8988T (cell line): ENCODE measurements around the gene PNCK.
"Not testable (repeated sequence)": the region's sequence is repeated elsewhere in the genome, so short reads cannot be mapped to it uniquely, and the experiment has no call there.

Experiments used
- DNase-seq: peaks from one replicate; pipeline ENCODE4 v3.0.0; 2011

PNCK gene

DNA sequence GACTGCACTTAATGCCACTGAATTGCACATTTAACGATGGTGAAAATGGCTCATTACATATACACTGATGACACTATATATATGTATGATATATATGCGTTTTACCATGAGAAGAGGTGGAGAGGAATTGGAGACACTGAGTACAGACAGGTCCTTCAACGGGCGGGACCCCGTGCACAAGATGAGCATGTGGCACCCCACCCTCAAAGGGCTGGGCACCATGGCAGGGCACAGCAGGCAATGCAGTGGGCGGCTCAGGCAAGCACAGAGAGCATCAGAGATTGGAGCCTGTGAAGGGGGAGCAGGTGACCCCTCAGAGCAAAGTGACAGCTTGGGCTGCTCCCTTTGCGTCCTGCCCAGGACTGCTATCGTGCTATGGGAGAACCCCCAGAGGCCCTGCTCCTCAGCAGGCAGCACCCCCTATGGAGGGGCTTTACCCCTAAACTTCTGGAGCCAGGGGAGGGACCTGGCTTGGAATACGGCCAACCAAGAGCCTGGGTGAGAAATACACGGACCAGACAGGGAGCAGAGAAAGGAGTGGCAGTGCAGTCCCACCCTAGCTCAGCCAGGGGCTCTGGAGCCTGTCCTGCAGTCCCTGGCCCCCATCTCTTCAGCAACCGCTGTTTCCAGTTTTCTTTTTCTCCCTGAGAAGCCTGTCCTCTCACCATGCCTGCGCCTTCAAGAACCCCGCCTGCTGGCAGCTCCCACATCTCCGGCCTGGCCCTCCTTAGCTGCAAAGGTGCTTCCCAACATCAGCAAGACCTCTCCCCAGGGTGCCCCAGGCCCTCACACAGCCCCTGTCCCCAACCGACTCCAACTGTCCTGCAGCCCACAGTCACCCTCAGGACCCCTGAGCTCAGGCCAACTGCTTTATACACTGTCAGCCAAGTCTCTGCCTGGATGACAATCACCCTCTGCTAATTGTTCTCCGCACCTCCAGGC, 24.6 kb upstream of the PNCK start:
- DNase-seq = no peak

DNA sequence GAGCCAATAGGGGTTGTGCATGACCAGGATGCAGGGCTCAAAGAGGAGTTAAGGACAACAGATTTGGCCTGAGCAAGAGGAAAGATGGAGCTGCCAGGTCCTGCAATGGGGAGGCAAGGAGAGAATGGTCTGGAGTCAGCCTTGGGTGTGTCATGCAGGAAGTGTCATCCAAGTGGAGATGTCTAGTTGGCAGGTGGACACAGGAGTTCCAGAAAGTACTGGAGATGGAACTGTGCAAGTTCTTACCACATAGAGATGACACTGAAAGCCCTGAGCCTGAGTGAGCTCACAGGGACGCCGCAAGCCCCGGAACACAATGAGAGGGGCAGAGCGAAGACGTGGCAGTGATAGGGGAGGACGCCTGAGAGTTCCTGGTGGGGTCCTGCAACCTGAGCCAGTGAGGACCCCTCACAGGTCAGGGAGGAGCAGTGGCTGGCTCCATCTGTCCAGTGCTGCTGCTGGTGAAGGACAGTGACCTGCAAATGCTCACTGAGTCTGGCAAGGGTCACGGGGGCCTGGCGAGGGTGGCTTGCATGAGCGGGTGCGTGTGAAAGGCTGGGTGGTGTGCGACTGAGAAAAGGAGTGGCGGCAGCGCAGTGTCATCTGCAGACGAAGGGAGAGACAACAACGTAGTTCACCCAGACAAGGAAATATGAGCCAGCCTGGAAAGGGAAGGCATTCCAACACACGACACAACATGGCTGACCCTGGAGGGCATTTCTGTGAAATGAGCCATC, 23.5 kb upstream of the PNCK start:
- DNase-seq = not testable (repeated sequence)

DNA sequence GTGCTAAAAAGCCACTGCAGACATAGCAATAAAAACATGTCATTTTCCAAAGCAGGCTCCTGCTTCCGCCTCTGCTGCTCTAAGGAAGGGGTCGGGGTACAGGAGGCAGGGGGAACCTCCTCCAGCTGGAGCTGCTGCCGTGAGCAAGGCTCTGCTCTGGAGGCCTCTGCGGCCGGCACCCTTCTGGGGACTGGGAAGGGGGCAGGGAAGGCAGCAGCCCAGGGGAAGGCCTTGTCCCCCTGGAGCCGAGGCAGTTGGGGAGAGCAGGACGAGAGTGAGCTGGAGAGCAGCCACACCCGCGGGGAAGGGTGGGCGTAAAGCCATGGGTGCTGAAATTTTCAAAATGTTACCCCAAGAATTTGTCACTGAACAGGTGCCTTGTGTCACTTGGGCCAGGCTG, 22.9 kb upstream of the PNCK start:
- DNase-seq = not testable (repeated sequence)

DNA sequence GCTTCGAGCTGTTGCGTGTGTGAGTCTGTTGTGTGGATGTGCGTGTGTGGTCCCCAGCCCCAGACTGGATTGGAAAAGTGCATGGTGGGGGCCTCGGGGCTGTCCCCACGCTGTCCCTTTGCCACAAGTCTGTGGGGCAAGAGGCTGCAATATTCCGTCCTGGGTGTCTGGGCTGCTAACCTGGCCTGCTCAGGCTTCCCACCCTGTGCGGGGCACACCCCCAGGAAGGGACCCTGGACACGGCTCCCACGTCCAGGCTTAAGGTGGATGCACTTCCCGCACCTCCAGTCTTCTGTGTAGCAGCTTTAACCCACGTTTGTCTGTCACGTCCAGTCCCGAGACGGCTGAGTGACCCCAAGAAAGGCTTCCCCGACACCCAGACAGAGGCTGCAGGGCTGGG, 22.5 kb upstream of the PNCK start:
- DNase-seq = no peak

DNA sequence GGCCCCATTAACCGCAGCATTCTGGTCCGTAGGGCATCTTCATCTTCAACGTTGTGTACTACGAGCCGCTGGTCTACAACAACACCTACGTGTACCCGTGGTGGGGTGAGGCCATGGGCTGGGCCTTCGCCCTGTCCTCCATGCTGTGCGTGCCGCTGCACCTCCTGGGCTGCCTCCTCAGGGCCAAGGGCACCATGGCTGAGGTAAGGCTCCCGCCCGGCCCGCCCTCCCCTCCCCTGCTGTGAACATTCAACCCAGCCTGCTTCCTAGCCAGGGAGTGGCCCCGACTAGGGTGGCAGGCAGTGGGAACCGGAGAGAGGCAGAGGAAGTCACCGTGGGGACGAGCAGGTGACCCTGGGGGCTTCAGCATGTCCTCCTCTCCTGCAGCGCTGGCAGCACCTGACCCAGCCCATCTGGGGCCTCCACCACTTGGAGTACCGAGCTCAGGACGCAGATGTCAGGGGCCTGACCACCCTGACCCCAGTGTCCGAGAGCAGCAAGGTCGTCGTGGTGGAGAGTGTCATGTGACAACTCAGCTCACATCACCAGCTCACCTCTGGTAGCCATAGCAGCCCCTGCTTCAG, 21.2 kb upstream of the PNCK start:
- DNase-seq = no peak

DNA sequence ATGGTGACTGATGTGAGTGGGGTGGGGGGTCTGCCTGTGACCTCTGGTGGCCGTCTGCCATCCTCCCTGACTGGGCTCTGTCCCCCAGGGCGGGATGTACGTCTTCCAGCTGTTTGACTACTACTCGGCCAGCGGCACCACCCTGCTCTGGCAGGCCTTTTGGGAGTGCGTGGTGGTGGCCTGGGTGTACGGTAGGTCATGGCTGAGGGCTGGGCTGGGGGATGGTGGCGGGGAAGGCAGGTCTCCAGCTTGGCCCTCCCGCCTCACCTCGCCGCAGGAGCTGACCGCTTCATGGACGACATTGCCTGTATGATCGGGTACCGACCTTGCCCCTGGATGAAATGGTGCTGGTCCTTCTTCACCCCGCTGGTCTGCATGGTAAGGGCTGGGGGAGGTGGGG, 20.6 kb upstream of the PNCK start:
- DNase-seq = not testable (repeated sequence)

DNA sequence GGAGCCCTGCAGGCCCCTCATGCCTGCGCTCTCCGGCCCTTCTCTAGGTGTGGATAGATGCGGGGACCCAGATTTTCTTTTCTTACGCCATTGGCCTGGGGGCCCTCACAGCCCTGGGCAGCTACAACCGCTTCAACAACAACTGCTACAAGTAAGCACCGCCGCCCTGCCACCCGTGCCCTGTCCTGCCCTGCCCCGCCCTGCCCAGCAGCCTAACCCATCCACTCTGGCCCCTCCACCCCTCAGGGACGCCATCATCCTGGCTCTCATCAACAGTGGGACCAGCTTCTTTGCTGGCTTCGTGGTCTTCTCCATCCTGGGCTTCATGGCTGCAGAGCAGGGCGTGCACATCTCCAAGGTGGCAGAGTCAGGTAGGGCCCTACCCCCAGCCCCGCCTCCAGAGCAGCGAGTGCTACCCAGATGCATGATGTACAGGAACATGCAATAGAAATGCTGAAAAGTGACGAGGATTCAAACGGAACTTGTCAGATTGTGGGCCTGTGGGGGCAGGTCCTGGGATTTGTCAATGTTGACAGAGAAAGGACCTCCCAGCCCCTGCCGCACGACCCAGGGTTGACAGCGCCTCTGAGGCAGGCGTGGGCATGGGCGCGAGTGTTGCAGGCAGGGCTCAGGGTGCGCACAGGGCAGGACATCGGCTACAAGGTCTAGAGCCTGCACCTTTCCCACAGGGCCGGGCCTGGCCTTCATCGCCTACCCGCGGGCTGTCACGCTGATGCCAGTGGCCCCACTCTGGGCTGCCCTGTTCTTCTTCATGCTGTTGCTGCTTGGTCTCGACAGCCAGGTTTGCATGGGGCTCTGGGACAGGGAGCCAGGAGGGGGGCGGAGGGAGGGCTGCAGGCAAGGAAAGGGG, 19.8 kb upstream of the PNCK start:
- DNase-seq = no peak

DNA sequence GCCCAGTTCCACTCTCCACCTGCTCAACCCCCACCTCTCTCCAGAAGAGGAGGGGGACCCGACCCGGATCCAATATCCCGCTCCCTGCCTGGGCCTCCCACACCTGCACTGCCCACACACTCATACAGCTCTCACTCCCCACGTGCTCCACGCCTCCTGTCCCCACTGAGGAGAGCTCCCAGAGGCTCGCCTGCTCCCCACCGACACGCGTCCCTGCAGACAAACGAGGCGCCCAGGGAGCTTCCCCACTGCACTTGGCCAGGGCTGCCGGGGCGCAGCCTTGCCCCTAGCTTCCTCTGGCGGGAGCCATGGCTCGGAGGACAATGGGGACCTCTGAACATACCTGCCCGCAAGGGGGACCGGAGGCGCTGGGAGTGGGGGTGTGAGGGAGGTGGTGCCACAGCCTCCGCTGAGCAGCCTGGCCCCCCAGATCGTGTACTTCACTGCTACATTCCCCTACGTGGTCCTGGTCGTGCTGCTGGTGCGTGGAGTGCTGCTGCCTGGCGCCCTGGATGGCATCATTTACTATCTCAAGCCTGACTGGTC, 19.1 kb upstream of the PNCK start:
- DNase-seq = no peak

DNA sequence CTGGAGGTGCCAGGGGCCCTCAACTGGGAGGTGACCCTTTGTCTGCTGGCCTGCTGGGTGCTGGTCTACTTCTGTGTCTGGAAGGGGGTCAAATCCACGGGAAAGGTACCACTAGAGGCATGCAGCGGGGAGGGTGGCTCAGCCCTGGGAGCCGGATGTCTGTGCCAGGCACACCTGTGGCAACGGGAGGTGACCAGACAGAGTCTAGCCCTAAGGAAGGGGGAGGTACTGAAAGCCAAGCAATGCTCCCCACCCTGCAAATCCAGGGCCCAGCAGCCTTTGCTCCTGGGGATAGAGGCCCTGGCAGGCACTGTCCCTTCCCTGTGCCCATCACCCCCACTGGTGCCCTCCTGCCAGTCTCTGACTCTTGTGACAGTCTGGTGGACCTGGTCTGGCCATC, 18.4 kb upstream of the PNCK start:
- DNase-seq = no peak

DNA sequence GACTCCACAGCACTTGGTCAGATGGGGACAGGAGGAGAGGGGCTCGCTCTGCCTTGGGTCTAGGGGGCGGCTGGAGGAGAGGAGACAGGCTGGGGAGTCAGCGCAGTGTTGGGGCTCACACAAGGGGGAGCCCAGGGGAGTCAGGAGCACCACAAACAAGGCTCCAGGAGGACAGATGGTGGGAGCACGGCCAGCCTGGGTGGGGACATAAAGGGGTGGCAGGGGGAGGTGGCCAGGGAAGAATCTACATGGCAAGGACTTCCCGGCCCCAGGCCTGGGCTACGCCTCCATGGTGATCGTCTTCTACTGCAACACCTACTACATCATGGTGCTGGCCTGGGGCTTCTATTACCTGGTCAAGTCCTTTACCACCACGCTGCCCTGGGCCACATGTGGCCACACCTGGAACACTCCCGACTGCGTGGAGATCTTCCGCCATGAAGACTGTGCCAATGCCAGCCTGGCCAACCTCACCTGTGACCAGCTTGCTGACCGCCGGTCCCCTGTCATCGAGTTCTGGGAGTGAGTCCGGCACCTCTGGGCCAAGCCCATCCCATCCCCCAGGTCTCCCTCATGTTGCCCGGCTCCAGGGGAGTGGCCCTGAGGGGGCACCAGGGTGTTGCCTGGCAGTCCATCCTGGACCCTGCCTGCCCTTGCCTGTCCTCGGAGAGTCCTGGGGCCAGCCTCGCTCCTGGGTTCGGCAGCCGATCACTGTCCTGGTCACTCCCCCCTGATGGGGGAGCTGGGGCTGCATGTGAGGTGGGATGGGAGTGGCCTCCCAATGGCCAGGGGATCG, 17.6 kb upstream of the PNCK start:
- DNase-seq = not testable (repeated sequence)

DNA sequence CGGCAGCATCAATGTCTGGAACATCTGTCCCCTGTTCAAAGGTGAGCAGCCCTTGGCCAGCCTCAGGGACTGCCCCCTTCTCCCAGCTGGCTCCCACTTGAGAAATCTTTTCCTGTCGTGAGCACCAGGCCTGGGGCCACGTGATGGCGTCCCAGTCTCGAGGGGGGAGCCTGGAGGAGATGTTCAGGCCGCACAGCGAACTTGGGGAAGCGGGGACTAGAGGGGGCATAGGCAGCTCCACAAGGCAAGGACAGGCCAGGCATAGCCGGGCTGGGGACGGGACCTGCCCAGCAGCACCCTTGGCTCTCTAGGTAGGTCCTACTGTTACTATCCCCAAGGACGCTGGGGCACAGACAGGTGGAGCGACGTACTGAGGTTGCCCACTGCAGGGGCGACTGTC, 16.9 kb upstream of the PNCK start:
- DNase-seq = no peak

DNA sequence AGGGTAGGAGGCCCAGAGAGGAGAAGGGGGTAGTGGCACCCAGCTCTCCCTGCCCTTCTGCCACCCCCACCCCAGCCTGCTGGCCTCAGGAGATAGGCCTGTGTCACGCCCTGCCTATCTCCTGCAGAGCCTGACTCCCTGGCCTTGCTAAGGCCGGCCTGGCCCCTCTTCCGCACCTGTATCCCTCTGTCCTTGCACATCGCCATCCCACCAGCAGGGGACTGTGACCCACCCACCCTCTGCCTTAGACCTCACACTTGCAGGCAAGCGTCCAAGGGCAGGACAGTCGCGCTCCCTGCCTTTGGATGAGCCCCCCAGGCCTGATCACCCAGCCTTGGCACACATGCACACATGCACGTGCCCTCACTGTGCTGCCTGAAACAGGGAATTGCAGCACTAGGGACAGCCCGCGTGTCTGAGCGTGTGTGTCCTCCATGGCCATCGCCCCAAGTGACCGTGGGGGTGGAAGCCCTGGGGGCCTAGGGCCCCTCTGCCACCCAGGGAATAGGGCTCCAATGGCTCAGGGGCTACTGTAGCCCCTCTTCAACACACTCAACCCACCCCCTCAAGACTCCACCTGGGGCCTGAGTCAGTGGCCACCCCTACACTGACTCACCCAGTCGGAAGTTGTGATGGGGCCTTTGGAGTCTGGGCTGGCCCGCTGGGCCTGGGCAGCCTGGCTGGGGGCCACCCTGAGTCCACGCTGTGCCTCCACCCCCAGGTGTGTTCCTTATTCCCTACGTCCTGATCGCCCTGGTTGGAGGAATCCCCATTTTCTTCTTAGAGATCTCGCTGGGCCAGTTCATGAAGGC, 16.2 kb upstream of the PNCK start:
- DNase-seq = no peak

DNA sequence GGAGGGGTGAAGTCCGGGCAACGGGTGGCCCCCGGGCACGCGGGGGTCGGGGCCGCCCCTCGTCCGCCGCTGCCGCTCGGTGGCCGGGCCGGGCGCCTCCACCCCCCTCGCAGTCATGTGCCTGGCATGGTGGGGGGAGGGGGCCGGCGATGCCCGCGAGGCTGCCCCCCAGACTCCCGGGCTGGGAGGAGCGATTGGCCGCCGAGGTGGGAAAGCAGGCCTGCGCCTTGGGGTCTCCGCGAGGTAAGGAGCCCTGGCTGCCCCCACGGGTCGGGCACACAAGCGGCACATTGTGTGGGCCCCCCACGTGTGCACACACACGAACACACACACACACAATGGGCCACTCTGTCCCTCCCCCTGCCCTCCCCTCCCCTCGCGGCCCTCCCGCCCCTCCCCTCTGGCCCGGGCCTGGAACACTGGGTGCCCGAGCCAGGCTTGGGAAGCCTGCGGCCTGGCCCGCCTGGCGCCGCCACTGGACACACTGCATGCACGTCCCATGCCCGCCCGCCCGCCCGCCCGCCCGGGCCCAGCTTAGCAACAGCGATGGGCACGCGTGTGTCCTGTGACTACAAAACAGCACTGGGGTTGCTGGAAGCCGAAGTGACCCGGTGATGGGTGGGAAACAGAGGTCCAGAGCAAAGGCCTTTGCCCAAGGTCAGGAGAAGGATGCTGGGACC, 15.4 kb upstream of the PNCK start:
- no peak for DNase-seq

DNA sequence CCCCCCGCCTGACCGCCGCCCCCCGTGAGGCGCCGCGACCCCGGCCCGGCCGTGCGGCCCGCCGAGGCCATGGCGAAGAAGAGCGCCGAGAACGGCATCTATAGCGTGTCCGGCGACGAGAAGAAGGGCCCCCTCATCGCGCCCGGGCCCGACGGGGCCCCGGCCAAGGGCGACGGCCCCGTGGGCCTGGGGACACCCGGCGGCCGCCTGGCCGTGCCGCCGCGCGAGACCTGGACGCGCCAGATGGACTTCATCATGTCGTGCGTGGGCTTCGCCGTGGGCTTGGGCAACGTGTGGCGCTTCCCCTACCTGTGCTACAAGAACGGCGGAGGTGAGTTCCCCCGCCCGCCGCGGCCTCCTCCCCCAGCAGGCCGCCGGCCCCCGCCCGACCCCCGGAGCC, 14.9 kb upstream of the PNCK start:
- DNase-seq = no peak

DNA sequence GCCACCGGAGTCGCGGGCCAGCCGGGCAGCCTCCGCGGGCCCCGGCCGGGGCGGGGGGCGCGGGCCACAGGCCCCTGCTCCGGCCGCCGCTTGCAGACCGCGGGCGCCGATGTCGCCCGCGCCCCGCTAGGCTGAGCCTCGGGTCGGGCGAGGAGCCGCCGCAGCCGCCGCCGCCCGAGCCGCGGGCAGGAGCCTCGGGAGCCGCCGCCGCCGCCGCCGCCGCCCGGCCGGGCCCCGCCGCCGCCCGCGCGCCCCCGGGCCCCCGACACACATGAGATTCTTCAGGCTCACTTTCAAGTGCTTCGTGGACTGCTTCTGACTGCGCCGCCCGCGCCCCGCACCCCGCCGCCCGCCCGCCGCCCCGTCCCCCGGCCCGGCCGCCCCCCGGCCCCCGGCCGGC, 14.5 kb upstream of the PNCK start:
- DNase-seq = no peak

DNA sequence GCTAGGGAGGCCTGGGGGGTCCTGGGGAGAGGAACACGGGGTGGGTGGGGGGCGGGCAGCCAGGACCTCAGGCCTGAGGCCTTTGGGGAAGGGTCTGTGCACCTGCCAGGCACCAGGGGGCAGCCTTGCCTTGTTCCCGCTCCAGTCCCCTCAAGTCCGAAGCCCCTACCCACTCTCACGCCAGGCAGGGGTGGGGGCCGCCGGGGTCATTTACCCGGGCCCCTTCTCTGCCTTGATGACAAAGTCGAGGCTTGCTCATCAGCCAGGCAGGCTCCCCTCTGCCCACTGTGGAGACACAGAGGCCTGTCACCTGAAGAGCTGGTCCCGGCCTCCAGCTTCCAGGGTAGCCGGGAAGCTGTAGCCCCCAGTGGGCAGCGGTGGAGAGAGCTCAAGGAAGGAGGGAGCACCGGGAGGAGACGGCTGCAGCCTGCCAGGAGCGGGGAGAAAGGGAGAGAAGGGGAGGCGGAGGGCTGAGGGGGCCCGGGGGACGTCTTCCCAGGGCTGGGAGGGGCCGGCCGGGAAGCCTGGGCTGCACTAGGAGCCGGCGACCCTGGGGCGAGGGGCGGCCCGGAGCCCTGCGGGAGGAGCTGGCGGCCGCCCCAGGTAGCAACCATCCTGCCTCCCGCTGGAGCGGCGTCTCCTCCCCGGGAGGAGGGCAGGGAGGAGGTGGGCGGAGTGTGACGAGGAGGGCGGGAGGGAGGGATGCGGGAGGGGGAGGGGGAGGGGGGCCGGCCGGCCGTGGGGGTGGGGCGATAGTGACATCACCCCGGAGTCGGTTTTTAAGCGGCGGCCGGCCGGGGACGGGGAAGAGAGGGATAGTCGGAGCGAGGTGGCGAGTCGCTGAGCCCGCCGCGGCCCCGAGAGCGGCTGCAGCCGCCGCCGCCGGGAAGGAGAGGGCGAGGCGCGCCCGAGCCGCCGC, 13.8 kb upstream of the PNCK start, which contains the start of gene SLC6A8:
Gene SLC6A8 (plus strand): TSS at position 806 of the 919 bp plus-strand sequence. CDS start 649 bp downstream, outside the sequence.
- peak; percentile 66 for DNase-seq

DNA sequence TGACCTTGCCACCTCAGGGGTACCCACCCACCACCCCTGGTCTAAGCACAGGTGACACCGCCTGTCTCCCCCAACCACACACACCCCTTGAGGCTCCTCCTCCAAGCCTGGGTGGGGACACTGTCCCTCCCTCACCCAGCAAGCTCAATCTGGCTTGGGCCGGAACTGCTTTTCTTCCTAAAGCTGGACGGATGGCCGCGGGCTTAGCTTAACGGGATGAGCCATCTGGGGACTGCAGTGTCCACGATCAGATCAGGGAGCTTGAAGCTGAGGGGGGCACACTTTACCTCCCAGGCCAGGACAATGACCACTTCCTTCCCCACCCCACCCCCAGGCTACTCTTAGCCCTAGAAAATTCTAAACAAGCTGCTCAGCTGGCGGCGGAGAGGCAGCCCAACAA, 13.1 kb upstream of the PNCK start:
- no peak for DNase-seq

DNA sequence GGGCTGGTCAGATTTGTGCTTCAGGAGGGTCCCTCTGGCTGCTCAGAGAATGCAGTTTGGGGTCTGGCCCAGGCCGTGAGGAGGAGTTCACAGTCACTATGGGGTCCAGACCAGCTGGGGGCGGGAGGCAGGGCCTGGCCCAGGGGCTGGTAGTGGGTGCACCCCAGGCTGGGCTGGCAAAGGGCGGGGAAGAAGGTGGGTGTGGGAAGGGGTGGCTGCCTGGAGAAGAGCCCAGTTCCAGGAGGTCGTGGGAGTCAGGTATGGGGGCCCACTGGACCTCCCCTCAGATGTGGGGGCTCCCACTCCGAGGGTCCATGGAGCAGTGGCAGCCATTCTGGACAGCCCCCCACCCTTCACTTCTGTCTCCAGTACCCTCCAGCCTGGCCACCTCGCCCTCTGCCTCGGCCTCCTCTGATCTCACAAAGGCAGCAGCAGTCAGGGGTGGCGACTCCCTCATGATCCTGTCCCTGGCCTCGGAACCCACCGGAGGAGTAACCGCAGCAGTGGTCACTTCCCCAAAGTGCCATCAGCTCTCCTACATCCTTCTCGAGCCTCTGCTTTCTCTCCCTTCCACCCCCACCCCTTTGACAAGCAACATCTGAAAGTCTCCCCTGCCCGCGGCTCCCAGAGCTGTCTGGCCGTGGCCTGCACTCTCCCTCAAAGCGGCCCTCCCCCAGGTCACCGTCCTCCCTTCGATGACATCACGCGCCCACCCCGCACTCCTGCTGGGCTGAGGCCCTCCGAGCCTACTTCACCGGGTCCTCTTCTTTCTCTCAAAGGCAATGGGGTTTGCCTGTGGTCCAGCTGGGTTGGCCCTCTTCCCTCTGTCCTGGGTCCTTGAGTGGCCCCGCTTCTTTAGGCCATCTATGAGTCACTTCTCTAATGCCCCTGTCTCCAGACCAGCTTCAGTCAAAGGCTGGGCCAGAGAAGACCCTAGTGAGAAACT, 12.4 kb upstream of the PNCK start:
- no peak for DNase-seq
